IMR-90 (cell line): ENCODE results near the gene ATXN1.

Source experiments
- CTCF ChIP-seq: conservative IDR thresholded peaks from 2 replicates; pipeline ENCODE4 v1.5.1; 2012; ENCODE audit warnings: mild to moderate bottlenecking, low read depth, low read length, improper control_type of control experiment
- MAZ ChIP-seq: IDR thresholded peaks from 2 replicates; pipeline ENCODE4 v1.6.1; 2012; ENCODE audit warnings: low read depth, mild to moderate bottlenecking, low read length, improper control_type of control experiment, moderate library complexity, borderline replicate concordance
- RAD21 ChIP-seq: IDR thresholded peaks from 2 replicates; pipeline ENCODE4 v1.6.1; 2012; ENCODE audit warnings: low read length, improper control_type of control experiment

GRCh38 chr6:16608444-16608843 is 152.8 kb downstream of the ATXN1 start:
- TF ChIP-seq MAZ, result no peak
- TF ChIP-seq RAD21, result no peak
- no peak for TF ChIP-seq CTCF
